ENCODE results near the gene GPR68. TPM values are rescaled to one million over a fixed set of nuclear protein-coding genes. Genes with fewer than 3 reads are reported as not detected.

The GPR68 gene
- total and polyA plus RNA-seq, 2 experiments from 2014 or later, result 0.19 to 0.35 TPM

GRCh38 chr14:91292491-91292890 is 48.0 kb upstream of the GPR68 start:
- Mint-ChIP-seq H3K27me3 (ENCODE audit: insufficient read depth, low read depth, poor library complexity) (peaks cover 6% of the 10 kb centered on the region), H3K9me3 (no peaks in the 10 kb centered on the region), H3K27ac (no peak overlapping the region; the same call in 1 of the 2 replicates), H3K4me3 (no peak overlapping the region), H3K4me1 (no peaks in the 10 kb centered on the region), H3K36me3 (ENCODE audit: low read depth) (peaks cover 75% of the 10 kb centered on the region)
- TF ChIP-seq ZNF114 (CRISPR knock-in tag; IDR thresholded peaks at IDR 0.05) (no peak), EZH2phosphoT487 (IDR thresholded peaks at IDR 0.05; ENCODE audit: unreplicated experiment) (no peak), JUNB (IDR thresholded peaks at IDR 0.05; ENCODE audit: unreplicated experiment) (no peak), STAT1 (IDR thresholded peaks at IDR 0.05; ENCODE audit: unreplicated experiment) (no peak), NANOG (IDR thresholded peaks at IDR 0.05; ENCODE audit: borderline replicate concordance) (no peak), CREB1 (CRISPR knock-in tag; IDR thresholded peaks at IDR 0.05; ENCODE audit: low read depth) (no peak), EZH2 (IDR thresholded peaks at IDR 0.05; ENCODE audit: low read depth, unreplicated experiment) (no peak), POLR2AphosphoS5 (IDR thresholded peaks at IDR 0.05; ENCODE audit: low read depth) (no peak), ZNF331 (CRISPR knock-in tag; IDR thresholded peaks at IDR 0.05; ENCODE audit: low read depth) (no peak), ZNF462 (CRISPR knock-in tag; IDR thresholded peaks at IDR 0.05) (no peak)
- TF ChIP-seq, protein P1, sequence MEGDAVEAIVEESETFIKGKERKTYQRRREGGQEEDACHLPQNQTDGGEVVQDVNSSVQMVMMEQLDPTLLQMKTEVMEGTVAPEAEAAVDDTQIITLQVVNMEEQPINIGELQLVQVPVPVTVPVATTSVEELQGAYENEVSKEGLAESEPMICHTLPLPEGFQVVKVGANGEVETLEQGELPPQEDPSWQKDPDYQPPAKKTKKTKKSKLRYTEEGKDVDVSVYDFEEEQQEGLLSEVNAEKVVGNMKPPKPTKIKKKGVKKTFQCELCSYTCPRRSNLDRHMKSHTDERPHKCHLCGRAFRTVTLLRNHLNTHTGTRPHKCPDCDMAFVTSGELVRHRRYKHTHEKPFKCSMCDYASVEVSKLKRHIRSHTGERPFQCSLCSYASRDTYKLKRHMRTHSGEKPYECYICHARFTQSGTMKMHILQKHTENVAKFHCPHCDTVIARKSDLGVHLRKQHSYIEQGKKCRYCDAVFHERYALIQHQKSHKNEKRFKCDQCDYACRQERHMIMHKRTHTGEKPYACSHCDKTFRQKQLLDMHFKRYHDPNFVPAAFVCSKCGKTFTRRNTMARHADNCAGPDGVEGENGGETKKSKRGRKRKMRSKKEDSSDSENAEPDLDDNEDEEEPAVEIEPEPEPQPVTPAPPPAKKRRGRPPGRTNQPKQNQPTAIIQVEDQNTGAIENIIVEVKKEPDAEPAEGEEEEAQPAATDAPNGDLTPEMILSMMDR (conservative IDR thresholded peaks at IDR 0.05; ENCODE audit: low read depth in 2 of 2), result no peak
- TF ChIP-seq, protein P2, sequence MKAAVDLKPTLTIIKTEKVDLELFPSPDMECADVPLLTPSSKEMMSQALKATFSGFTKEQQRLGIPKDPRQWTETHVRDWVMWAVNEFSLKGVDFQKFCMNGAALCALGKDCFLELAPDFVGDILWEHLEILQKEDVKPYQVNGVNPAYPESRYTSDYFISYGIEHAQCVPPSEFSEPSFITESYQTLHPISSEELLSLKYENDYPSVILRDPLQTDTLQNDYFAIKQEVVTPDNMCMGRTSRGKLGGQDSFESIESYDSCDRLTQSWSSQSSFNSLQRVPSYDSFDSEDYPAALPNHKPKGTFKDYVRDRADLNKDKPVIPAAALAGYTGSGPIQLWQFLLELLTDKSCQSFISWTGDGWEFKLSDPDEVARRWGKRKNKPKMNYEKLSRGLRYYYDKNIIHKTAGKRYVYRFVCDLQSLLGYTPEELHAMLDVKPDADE (IDR thresholded peaks at IDR 0.05), result no peak
- TF ChIP-seq, protein P3, sequence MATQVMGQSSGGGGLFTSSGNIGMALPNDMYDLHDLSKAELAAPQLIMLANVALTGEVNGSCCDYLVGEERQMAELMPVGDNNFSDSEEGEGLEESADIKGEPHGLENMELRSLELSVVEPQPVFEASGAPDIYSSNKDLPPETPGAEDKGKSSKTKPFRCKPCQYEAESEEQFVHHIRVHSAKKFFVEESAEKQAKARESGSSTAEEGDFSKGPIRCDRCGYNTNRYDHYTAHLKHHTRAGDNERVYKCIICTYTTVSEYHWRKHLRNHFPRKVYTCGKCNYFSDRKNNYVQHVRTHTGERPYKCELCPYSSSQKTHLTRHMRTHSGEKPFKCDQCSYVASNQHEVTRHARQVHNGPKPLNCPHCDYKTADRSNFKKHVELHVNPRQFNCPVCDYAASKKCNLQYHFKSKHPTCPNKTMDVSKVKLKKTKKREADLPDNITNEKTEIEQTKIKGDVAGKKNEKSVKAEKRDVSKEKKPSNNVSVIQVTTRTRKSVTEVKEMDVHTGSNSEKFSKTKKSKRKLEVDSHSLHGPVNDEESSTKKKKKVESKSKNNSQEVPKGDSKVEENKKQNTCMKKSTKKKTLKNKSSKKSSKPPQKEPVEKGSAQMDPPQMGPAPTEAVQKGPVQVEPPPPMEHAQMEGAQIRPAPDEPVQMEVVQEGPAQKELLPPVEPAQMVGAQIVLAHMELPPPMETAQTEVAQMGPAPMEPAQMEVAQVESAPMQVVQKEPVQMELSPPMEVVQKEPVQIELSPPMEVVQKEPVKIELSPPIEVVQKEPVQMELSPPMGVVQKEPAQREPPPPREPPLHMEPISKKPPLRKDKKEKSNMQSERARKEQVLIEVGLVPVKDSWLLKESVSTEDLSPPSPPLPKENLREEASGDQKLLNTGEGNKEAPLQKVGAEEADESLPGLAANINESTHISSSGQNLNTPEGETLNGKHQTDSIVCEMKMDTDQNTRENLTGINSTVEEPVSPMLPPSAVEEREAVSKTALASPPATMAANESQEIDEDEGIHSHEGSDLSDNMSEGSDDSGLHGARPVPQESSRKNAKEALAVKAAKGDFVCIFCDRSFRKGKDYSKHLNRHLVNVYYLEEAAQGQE (IDR thresholded peaks at IDR 0.05; ENCODE audit: unreplicated experiment), result no peak
- no peaks in the 10 kb centered on the region; the same call in 1 of the 2 replicates for H4K20me1 ChIP-seq (replicated peaks; ENCODE audit: insufficient read depth)
- no peaks in the 10 kb centered on the region for H3K79me2 ChIP-seq (replicated peaks; ENCODE audit: insufficient read depth)
- H3K4me1 ChIP-seq (ENCODE audit: insufficient read depth), result no peaks in the 10 kb centered on the region
- no peaks in the 10 kb centered on the region for H3K27me3 ChIP-seq (ENCODE audit: insufficient read depth)
- H3K27ac ChIP-seq (ENCODE audit: low read depth), result no peak overlapping the region
- no peak overlapping the region for H3K4me2 ChIP-seq
- H3K36me3 ChIP-seq (ENCODE audit: insufficient read depth), result peaks cover 15% of the 10 kb centered on the region
- no peak overlapping the region for H2AFZ ChIP-seq
- ATAC-seq (no peak), DNase-seq (ENCODE audit: low spot score) (no peak)
- no peak overlapping the region for H3K4me3 ChIP-seq
- no peaks in the 10 kb centered on the region for H3K9me2 ChIP-seq (ENCODE audit: insufficient read depth)
- 0 out of 2 replicates have a peak, but pooled peaks cover 5% of the 10 kb centered on the region for H3F3A ChIP-seq (replicated peaks; ENCODE audit: low read depth)

Data from GM23338 (cell line).